ENCODE results near the gene DOCK4. TPM values are rescaled to one million over a fixed set of nuclear protein-coding genes. Genes with fewer than 3 reads are reported as not detected.
"Not testable (repeated sequence)": the region's sequence is repeated elsewhere in the genome, so short reads cannot be mapped to it uniquely, and the experiment has no call there.

DOCK4 gene
- total RNA-seq, 1 donor from 2014 or later, result 0.73 TPM

DNA sequence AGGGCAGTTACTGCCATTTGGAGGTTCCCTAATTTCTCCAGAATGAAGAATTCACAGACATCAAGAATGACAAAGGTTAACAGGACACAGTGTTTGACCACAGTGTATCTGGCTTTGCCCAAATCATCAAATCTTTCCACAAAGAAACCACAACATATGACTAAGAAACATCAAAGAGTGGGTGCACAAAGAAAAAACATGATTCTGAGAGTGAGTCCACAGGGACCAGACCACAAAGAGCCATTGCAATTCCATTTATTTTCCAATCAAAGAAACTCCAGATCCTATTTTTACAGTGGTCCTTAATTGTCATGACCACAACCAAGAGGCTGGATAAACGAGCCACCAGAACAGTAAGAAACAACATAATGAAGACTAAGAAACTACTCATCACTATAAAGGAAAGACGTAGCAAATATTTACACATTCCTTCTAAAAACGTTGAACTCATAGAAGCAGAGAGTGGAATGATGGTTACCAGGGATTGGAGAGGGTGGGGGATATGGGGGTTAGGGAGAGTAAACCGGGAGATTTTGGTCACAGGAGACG, 286.5 kb downstream of the DOCK4 start:
- H3K4me1 Mint-ChIP-seq, result no peaks in the 10 kb centered on the region
- POLR2A ChIA-PET, result no interaction called here

DNA sequence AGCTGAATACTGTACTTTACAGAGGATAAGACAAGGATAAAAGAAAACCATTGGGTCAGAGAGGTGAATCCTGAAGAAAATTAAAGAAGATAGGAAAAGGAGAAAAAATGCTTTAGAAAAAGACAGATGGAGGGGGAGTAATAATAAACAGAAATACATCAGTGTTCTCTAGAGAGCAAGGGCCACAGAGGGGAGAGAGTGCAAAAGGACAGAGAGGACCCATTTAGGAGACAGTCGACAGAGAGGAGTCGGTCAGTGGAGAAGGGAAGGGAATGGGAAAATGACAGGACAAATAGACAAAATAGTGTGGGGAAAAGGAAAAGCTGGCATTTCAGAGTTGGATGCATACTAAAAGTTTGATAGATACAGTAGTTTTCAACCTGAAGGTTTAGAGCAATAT, 287.0 kb downstream of the DOCK4 start:
- DNase-seq (no peak), ATAC-seq (ENCODE audit: low read depth) (no peak)
- H3K27me3 Mint-ChIP-seq, result no peaks in the 10 kb centered on the region
- intact Hi-C loops (cut with micrococcal nuclease), result no loop called here
- H3K9me3 Mint-ChIP-seq, result no peaks in the 10 kb centered on the region
- no peaks in the 10 kb centered on the region for H3K36me3 Mint-ChIP-seq (ENCODE audit: low read depth)
- no peak overlapping the region for H3K27ac Mint-ChIP-seq
- H3K4me1 Mint-ChIP-seq, result no peaks in the 10 kb centered on the region
- H3K4me3 Mint-ChIP-seq, result no peak overlapping the region
- TF ChIP-seq, protein P1, sequence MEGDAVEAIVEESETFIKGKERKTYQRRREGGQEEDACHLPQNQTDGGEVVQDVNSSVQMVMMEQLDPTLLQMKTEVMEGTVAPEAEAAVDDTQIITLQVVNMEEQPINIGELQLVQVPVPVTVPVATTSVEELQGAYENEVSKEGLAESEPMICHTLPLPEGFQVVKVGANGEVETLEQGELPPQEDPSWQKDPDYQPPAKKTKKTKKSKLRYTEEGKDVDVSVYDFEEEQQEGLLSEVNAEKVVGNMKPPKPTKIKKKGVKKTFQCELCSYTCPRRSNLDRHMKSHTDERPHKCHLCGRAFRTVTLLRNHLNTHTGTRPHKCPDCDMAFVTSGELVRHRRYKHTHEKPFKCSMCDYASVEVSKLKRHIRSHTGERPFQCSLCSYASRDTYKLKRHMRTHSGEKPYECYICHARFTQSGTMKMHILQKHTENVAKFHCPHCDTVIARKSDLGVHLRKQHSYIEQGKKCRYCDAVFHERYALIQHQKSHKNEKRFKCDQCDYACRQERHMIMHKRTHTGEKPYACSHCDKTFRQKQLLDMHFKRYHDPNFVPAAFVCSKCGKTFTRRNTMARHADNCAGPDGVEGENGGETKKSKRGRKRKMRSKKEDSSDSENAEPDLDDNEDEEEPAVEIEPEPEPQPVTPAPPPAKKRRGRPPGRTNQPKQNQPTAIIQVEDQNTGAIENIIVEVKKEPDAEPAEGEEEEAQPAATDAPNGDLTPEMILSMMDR (IDR thresholded peaks at IDR 0.05), result no peak
- ChIA-PET POLR2A (no interaction called here), CTCF (no interaction called here)

More for the DNA sequence above, 286.5 kb downstream of the DOCK4 start:
- TF ChIP-seq, protein P1 (IDR thresholded peaks at IDR 0.05), result no peak
- no peak overlapping the region for H3K27ac Mint-ChIP-seq
- CTCF ChIA-PET, result no interaction called here
- no peaks in the 10 kb centered on the region for H3K36me3 Mint-ChIP-seq (ENCODE audit: low read depth)
- H3K27me3 Mint-ChIP-seq, result no peaks in the 10 kb centered on the region
- intact Hi-C loops (cut with micrococcal nuclease), result no loop called here
- DNase-seq, result no peak
- no peak overlapping the region for H3K4me3 Mint-ChIP-seq
- no peaks in the 10 kb centered on the region for H3K9me3 Mint-ChIP-seq
- no peak for ATAC-seq (ENCODE audit: low read depth)

DNA sequence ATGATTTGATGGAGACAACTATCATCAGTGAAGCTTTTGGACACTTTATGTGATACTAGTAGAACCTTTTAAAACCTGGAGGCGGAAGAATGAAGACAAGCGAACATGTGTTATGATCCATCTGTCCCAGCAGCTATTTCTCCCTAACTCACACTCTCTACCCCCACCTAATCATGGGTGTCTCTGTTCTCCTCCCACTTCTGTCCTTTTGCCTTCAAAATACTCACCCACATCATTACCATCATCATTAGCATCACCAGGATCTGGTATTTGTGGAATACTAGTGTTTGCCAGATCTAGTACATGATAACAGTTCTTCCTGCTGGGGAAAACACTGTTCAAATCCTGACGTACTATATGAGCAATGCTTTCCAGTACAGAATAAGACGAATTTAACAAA, 287.7 kb downstream of the DOCK4 start:
- ChIA-PET POLR2A (no interaction called here), CTCF (no interaction called here)
- DNase-seq (no peak), ATAC-seq (ENCODE audit: low read depth) (no peak)
- no peaks in the 10 kb centered on the region for H3K36me3 Mint-ChIP-seq (ENCODE audit: low read depth)
- H3K4me3 Mint-ChIP-seq, result no peak overlapping the region
- TF ChIP-seq, protein P1 (IDR thresholded peaks at IDR 0.05), result no peak
- H3K9me3 Mint-ChIP-seq, result no peaks in the 10 kb centered on the region
- intact Hi-C loops (cut with micrococcal nuclease), result no loop called here
- no peaks in the 10 kb centered on the region for H3K27me3 Mint-ChIP-seq
- no peaks in the 10 kb centered on the region for H3K4me1 Mint-ChIP-seq
- no peak overlapping the region for H3K27ac Mint-ChIP-seq

DNA sequence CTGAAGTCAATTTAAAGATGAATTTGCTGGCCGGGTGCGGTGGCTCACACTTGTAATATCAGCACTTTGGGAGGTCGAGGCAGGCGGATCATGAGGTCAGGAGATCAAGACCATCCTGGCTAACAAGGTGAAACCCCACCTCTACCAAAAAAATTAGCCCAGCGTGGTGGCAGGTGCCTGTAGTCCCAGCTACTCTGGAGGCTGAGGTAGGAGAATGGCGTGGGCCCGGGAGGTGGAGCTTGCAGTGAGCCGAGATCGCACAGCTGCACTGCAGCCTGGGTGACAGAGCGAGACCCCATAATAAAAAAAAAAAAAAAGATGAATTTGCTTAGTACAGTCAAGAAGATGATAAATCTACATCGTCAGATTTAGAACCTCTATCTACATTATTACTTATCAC, 288.8 kb downstream of the DOCK4 start:
- POLR2A ChIA-PET; H3K9me3 Mint-ChIP-seq; H3K4me3 Mint-ChIP-seq; intact Hi-C loops (cut with micrococcal nuclease); H3K27me3 Mint-ChIP-seq; CTCF ChIA-PET; H3K27ac Mint-ChIP-seq; DNase-seq; H3K36me3 Mint-ChIP-seq (ENCODE audit: low read depth); ATAC-seq (ENCODE audit: low read depth); H3K4me1 Mint-ChIP-seq: not testable (repeated sequence)

DNA sequence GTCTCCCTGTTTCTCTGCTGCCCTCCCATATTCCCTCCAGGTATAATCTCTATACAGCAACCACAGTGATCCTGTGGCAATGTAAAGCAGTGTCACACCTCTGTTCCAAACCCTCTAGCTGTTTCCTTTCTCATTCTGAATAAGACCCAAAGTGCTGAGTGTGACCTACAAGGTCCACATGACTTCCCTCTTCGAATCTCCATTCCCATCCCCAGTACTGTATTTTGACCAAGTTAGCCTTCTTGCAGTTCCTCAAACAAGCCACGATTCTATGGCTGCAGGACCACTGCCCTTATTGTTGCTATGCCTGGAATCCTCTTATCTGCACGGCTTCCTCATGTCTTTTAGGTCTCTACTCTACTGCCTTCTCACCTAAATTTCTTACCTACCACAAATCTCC, 291.9 kb downstream of the DOCK4 start:
- CTCF ChIA-PET, result no interaction called here
- Mint-ChIP-seq H3K4me3 (no peak overlapping the region), H3K27me3 (no peaks in the 10 kb centered on the region), H3K27ac (no peak overlapping the region), H3K4me1 (no peaks in the 10 kb centered on the region), H3K9me3 (no peaks in the 10 kb centered on the region), H3K36me3 (ENCODE audit: low read depth) (no peaks in the 10 kb centered on the region)
- POLR2A ChIA-PET, result no interaction called here
- DNase-seq (no peak), ATAC-seq (ENCODE audit: low read depth) (no peak)
- intact Hi-C loops (cut with micrococcal nuclease), result no loop called here
- TF ChIP-seq, protein P1 (IDR thresholded peaks at IDR 0.05), result no peak
